GM18507 (cell line): Measurements from ENCODE around the gene LRRC4C.
"Not testable (repeated sequence)": the region's sequence is repeated elsewhere in the genome, so short reads cannot be mapped to it uniquely, and the experiment has no call there.

Experiments
- DNase-seq: peaks from one replicate; pipeline ENCODE4 v3.0.0; 2011; ENCODE audit warnings: low read depth; ENCODE audit not compliant: insufficient read length; ENCODE audit errors: extremely low spot score
- FAIRE-seq: peaks from 2 replicates; lab custom pipeline; 2011; peaks lifted over from hg19 to GRCh38; lab: Jason Lieb, UNC

LRRC4C gene

GRCh38 chr11:40246983-40247382 lies 1212.5 kb downstream of the LRRC4C start:
- no peak for FAIRE-seq
- no peak for DNase-seq

- FAIRE-seq, result peak; percentile 67
- no peak for DNase-seq
These were observed 1217.9 kb downstream of the LRRC4C start for GRCh38 chr11:40241524-40242051.

- DNase-seq (no peak), FAIRE-seq (no peak)
These were observed 1219.2 kb downstream of the LRRC4C start for GRCh38 chr11:40240284-40240683.

GRCh38 chr11:40236526-40236925 lies 1222.9 kb downstream of the LRRC4C start:
- DNase-seq, result no peak
- FAIRE-seq, result no peak

GRCh38 chr11:40235841-40236240 lies 1223.6 kb downstream of the LRRC4C start:
- DNase-seq, result no peak
- no peak for FAIRE-seq

- FAIRE-seq, result no peak
- no peak for DNase-seq
These were observed 1228.6 kb downstream of the LRRC4C start for GRCh38 chr11:40230821-40231220.

- FAIRE-seq, result no peak
These were observed 1230.8 kb downstream of the LRRC4C start for GRCh38 chr11:40228662-40229061.

GRCh38 chr11:40227730-40228129 lies 1231.7 kb downstream of the LRRC4C start:
- DNase-seq, result no peak
- FAIRE-seq, result peak; percentile 29

More at GRCh38 chr11:40228662-40229061, 1230.8 kb downstream of the LRRC4C start:
- no peak for DNase-seq

- FAIRE-seq, result no peak
- DNase-seq, result no peak
These were observed 1232.8 kb downstream of the LRRC4C start for GRCh38 chr11:40226654-40227053.

GRCh38 chr11:40223596-40224330 lies 1235.7 kb downstream of the LRRC4C start:
- no peak for DNase-seq
- FAIRE-seq, result no peak

GRCh38 chr11:40219401-40219800 lies 1240.1 kb downstream of the LRRC4C start:
- DNase-seq, result no peak
- no peak for FAIRE-seq

GRCh38 chr11:40215556-40215955 lies 1243.9 kb downstream of the LRRC4C start:
- DNase-seq (no peak), FAIRE-seq (no peak)

GRCh38 chr11:40207416-40207815 lies 1252.0 kb downstream of the LRRC4C start:
- FAIRE-seq (no peak), DNase-seq (no peak)

- no peak for DNase-seq
- no peak for FAIRE-seq
These were observed 1255.2 kb downstream of the LRRC4C start for GRCh38 chr11:40204228-40204627.

- FAIRE-seq (no peak), DNase-seq (no peak)
These were observed 1255.8 kb downstream of the LRRC4C start for GRCh38 chr11:40203606-40204005.

- DNase-seq, result no peak
- no peak for FAIRE-seq
These were observed 1256.7 kb downstream of the LRRC4C start for GRCh38 chr11:40202589-40203270.

- FAIRE-seq, DNase-seq: not testable (repeated sequence)
These were observed 1266.9 kb downstream of the LRRC4C start for GRCh38 chr11:40192590-40192989.

GRCh38 chr11:40190294-40190693 lies 1269.2 kb downstream of the LRRC4C start:
- no peak for FAIRE-seq
- DNase-seq, result no peak

GRCh38 chr11:40188848-40189247 lies 1270.6 kb downstream of the LRRC4C start:
- DNase-seq, result no peak
- FAIRE-seq, result no peak

GRCh38 chr11:40187295-40187694 lies 1272.2 kb downstream of the LRRC4C start:
- FAIRE-seq (no peak), DNase-seq (no peak)
